Parathyroid adenoma (tissue), 2 donors: ENCODE results near the gene PCSK6.

Experiments
- H2AFZ ChIP-seq: fragments of 300-600 bp; sonication (generic); one replicate; pipeline ENCODE4 v1.7.0; 2017; ENCODE audit warnings: antibody characterized with exemption, mild to moderate bottlenecking
- H3K27ac ChIP-seq: fragments of 300-600 bp; sonication (generic); one replicate; pipeline ENCODE4 v1.7.0; 2017
- H3K27me3 ChIP-seq: fragments of 300-600 bp; sonication (generic); one replicate; pipeline ENCODE4 v1.7.0; 2017; ENCODE audit warnings: low read length; ENCODE audit not compliant: control insufficient read depth, insufficient read depth
- H3K36me3 ChIP-seq: fragments of 300-600 bp; sonication (generic); one replicate; pipeline ENCODE4 v1.7.0; 2017; ENCODE audit warnings: low read length; ENCODE audit not compliant: control insufficient read depth, insufficient read depth
- H3K4me1 ChIP-seq: fragments of 300-600 bp; sonication (generic); one replicate; pipeline ENCODE4 v1.7.0; 2017; ENCODE audit warnings: control low read depth
- H3K4me2 ChIP-seq: fragments of 300-600 bp; sonication (generic); one replicate; pipeline ENCODE4 v1.7.0; 2017; ENCODE audit warnings: low read length
- H3K4me3 ChIP-seq: fragments of 300-600 bp; sonication (generic); one replicate; pipeline ENCODE4 v1.7.0; 2017; ENCODE audit warnings: low read depth, low read length
- H3K79me2 ChIP-seq: fragments of 300-600 bp; sonication (generic); one replicate; pipeline ENCODE4 v1.7.0; 2017; ENCODE audit warnings: control low read depth
- H3K9ac ChIP-seq: fragments of 300-600 bp; sonication (generic); one replicate; pipeline ENCODE4 v1.7.0; 2017; ENCODE audit warnings: mild to moderate bottlenecking
- H3K9me3 ChIP-seq: fragments of 300-600 bp; sonication (generic); one replicate; pipeline ENCODE4 v1.7.0; 2017; ENCODE audit warnings: low read length; ENCODE audit not compliant: control insufficient read depth
- TF ChIP-seq, protein P1 (sequence below): fragments of 300-600 bp; sonication (generic); IDR thresholded peaks from one replicate; pipeline ENCODE4 v1.7.0; 2017; ENCODE audit warnings: antibody characterized with exemption, mild to moderate bottlenecking
- donor health status: primary hyperparathyroidism.

PCSK6 gene

DNA sequence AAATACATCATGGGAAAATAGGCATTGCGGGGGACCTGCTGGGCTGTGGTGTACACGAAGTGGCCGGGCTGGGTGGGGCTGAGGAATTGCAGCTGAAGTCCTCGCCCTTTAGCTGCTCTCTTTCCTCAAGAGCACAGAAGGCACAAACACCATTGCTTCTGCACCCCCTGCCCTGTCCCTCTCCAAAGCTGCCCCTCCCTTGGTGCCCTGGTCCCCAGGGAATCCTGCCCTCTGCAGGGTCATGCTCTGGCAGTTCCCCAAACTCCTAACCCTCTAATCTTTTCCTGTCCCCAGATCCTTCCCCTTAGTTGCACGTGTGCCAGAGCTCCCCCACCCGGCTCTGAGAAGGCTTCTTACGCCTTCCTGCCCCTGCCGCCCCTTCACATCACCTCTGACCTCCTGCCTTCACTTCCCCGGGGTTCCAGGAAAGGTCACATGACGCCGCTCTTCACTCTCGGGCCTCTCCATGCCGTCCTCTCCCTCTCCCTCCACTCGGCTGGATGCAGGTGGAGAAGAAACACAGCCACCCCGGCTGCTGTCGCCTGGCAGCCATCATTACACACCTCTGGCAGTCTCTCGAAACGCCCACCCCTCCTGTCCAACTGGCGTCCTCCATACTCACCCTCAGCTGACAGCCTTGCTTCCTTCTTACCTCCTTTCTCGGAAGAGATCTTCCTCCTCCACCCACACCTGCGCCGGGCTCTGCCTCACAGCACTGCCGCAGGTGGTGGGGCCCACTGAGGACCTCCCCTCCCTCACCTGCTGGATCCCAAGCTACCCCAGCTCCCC, 6.9 kb upstream of the PCSK6 start:
- H3K4me2 ChIP-seq, result no peak overlapping the region
- no peaks in the 10 kb centered on the region for H3K27me3 ChIP-seq
- H3K4me1 ChIP-seq, result no peaks in the 10 kb centered on the region
- H3K4me3 ChIP-seq, result no peak overlapping the region
- TF ChIP-seq, protein P1, sequence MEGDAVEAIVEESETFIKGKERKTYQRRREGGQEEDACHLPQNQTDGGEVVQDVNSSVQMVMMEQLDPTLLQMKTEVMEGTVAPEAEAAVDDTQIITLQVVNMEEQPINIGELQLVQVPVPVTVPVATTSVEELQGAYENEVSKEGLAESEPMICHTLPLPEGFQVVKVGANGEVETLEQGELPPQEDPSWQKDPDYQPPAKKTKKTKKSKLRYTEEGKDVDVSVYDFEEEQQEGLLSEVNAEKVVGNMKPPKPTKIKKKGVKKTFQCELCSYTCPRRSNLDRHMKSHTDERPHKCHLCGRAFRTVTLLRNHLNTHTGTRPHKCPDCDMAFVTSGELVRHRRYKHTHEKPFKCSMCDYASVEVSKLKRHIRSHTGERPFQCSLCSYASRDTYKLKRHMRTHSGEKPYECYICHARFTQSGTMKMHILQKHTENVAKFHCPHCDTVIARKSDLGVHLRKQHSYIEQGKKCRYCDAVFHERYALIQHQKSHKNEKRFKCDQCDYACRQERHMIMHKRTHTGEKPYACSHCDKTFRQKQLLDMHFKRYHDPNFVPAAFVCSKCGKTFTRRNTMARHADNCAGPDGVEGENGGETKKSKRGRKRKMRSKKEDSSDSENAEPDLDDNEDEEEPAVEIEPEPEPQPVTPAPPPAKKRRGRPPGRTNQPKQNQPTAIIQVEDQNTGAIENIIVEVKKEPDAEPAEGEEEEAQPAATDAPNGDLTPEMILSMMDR, result no peak
- no peaks in the 10 kb centered on the region for H3K9me3 ChIP-seq
- no peak overlapping the region for H3K9ac ChIP-seq
- H3K79me2 ChIP-seq, result no peaks in the 10 kb centered on the region
- no peak overlapping the region for H2AFZ ChIP-seq
- no peak overlapping the region for H3K27ac ChIP-seq
- H3K36me3 ChIP-seq, result no peaks in the 10 kb centered on the region

DNA sequence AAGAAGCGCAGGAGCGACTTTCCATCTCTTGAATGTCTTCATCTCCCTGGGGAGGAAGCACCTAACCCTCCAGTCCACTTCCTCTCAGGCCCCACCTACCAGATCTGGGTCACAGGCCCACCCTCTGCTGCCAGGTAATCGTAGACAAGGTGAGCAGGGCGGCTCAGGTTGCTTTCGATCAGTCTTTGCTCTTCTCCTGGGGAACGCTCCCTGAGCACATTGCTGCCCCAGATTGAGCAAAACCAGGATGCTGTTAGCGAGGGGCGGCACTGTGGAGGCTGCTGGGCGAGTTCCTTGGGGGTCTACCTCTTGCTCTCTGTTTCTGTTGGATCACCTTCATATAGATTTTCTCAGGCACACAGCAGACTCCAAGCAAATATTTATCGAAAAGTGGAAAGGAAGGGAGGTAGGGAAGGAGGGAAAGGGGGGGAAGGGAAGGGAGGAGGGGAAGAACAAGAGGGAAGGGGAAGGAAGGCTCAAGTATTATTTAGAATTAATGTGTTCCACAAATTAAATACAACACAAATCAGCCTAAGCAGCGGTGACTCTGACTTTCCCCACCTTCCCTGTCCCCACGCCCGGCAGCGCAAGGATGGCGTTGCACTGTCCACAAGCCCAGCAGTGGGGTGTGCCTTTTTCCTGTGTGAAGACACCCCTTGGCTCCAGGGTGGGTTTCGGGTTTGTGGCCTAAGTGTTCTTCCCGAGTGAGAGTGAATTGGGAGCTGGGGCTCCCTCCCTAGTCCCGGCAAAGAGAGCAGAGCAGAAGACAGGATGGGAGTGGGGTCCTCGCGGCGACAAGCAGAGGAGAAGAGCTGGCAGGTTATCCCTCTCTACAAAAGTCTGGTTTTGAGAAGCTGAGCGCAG, 6.1 kb upstream of the PCSK6 start:
- Histone ChIP-seq H2AFZ (no peak overlapping the region), H3K4me3 (no peak overlapping the region), H3K9me3 (no peaks in the 10 kb centered on the region), H3K4me1 (no peaks in the 10 kb centered on the region), H3K27ac (no peak overlapping the region), H3K4me2 (no peak overlapping the region), H3K36me3 (no peaks in the 10 kb centered on the region), H3K27me3 (no peaks in the 10 kb centered on the region), H3K79me2 (no peaks in the 10 kb centered on the region), H3K9ac (no peak overlapping the region)
- TF ChIP-seq, protein P1, result no peak

DNA sequence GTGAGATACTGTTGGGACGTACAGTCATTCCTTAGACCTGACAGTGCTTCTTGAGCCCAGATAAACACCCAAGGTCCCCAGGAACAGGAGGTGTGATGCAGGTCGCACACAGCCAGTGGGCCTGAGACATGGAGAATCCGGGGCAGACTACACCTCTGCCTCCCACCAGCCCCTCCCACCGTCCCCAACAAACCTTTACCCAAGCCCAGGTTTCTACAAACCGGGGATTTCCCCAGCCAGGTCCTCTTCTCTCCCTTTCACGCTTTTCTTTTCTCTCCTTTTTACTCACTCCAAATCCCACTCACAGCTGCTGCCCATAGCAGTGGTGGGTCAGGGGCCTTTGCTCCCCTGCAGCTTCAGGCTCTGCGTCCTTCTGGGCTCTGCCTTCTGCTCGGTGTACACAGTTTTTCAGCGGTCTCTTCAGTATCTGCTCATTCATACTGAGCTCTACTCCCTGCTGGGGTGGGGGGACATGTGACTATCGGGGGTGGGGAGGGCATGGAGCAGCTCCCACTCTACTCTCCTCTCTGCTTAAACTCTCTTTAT, 4.8 kb upstream of the PCSK6 start:
- Histone ChIP-seq H3K36me3 (no peaks in the 10 kb centered on the region), H3K79me2 (no peaks in the 10 kb centered on the region), H3K9ac (no peak overlapping the region), H3K27ac (no peak overlapping the region), H3K9me3 (no peaks in the 10 kb centered on the region), H3K4me1 (no peaks in the 10 kb centered on the region), H3K4me3 (no peak overlapping the region), H2AFZ (no peak overlapping the region), H3K4me2 (no peak overlapping the region), H3K27me3 (no peaks in the 10 kb centered on the region)
- TF ChIP-seq, protein P1, result no peak

DNA sequence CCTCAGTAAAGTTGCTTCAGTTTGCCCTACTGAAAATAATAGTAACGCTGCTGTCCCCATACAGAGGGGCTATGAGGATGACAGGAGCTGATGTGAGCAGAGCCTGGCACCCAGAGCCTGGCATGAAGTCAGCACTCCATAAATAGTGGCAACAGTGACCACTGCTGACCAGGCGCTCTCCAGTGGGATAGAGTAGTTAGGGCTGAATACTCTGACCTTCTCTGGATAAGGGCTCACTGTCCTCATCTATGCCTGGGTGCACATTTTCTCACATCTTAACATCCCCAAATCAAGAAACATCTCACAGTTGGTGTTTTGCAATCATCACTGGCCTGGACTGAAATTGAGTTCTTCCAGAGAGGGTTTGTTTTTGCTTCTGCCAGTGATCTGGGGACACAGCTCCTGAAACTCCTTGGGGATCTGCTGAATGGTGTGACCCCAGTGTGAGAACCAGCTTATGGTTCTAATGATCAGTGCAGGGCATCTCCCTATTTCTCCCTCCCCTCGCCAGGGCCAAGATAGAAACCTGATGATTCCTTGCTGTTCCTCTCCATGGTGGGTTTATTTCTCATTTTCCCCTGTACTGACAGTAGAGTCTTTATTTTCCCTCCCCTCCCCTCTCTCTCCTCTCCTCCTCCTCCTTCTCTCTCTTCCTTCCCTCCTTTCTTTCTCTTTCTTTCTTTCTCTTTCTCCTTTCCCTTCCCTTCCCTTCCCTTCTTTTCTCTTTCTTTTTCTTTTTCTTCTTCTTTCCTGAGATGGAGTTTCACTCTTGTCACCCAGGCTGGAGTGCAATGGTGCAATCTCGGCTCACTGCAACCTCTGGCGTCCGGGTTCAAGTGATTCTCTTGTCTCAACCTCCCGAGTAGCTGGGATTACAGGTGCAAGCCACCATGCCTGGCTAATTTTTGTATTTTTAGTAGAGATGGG, 3.5 kb upstream of the PCSK6 start:
- no peaks in the 10 kb centered on the region for H3K4me1 ChIP-seq
- H3K79me2 ChIP-seq, result no peaks in the 10 kb centered on the region
- H3K9me3 ChIP-seq, result no peaks in the 10 kb centered on the region
- TF ChIP-seq, protein P1, result no peak
- H3K4me2 ChIP-seq, result no peak overlapping the region
- no peaks in the 10 kb centered on the region for H3K36me3 ChIP-seq
- peaks cover 4% of the 10 kb centered on the region for H3K27me3 ChIP-seq
- H3K27ac ChIP-seq, result no peak overlapping the region
- no peak overlapping the region for H3K4me3 ChIP-seq
- H2AFZ ChIP-seq, result no peak overlapping the region
- no peak overlapping the region for H3K9ac ChIP-seq
